Measurements from ENCODE around the gene S100A9. TPM values are rescaled to one million over a fixed set of nuclear protein-coding genes. Genes with fewer than 3 reads are reported as not detected.

S100A9 gene
- total and polyA plus RNA-seq, 8 donors = 17.0 to 1,552 (median 33.6) TPM

GRCh38 chr1:153384958-153385580 lies 27.4 kb downstream of the S100A9 start:
- Histone ChIP-seq H3K9me3 (peaks cover 0 to 14% of the 10 kb centered on the region in 2 donors), H3K4me1 (peaks cover 0 to 42% of the 10 kb centered on the region in 2 donors), H3K36me3 (no peaks in the 10 kb centered on the region), H3K4me3 (no peak overlapping the region), H3K27me3 (no peaks in the 10 kb centered on the region), H3K27ac (peak overlapping the region in 1 of 2 donors; percentile 93)
- no peak for TF ChIP-seq CTCF (IDR thresholded peaks at IDR 0.05)
- DNase-seq (no peak), ATAC-seq (peak; percentile 16)
- intact Hi-C loops (cut with DNase I) = no loop called here

GRCh38 chr1:153386500-153386901 lies 28.8 kb downstream of the S100A9 start:
- no peak for TF ChIP-seq CTCF (IDR thresholded peaks at IDR 0.05)
- Histone ChIP-seq H3K36me3 (no peaks in the 10 kb centered on the region), H3K27ac (peak overlapping the region in 1 of 2 donors; percentile 93), H3K4me1 (peaks cover 0 to 49% of the 10 kb centered on the region in 2 donors), H3K4me3 (no peak overlapping the region), H3K27me3 (peaks cover 0 to 3% of the 10 kb centered on the region in 2 donors), H3K9me3 (peaks cover 0 to 10% of the 10 kb centered on the region in 2 donors)
- ATAC-seq (peak; percentile 71), DNase-seq (peak in 1 of 4 donors; percentile 72)
- intact Hi-C loops (cut with DNase I) = no loop called here

GRCh38 chr1:153387001-153387400 lies 29.3 kb downstream of the S100A9 start:
- H3K9me3 ChIP-seq = peaks cover 0 to 5% of the 10 kb centered on the region in 2 donors
- intact Hi-C loops (cut with DNase I) = no loop called here
- H3K27ac ChIP-seq = peak overlapping the region in 1 of 2 donors; percentile 93
- peaks cover 0 to 54% of the 10 kb centered on the region in 2 donors for H3K4me1 ChIP-seq
- peaks cover 0 to 5% of the 10 kb centered on the region in 2 donors for H3K27me3 ChIP-seq
- ATAC-seq (no peak), DNase-seq (no peak)
- no peak for TF ChIP-seq CTCF (IDR thresholded peaks at IDR 0.05)
- H3K36me3 ChIP-seq = no peaks in the 10 kb centered on the region
- H3K4me3 ChIP-seq = no peak overlapping the region

GRCh38 chr1:153387785-153388184 lies 30.1 kb downstream of the S100A9 start:
- intact Hi-C loops (cut with DNase I) = no loop called here
- H3K4me3 ChIP-seq = no peak overlapping the region
- peaks cover 0 to 5% of the 10 kb centered on the region in 2 donors for H3K27me3 ChIP-seq
- TF ChIP-seq CTCF (IDR thresholded peaks at IDR 0.05) = no peak
- peaks cover 0 to 60% of the 10 kb centered on the region in 2 donors for H3K4me1 ChIP-seq
- no peaks in the 10 kb centered on the region for H3K36me3 ChIP-seq
- ATAC-seq (no peak), DNase-seq (no peak)
- H3K9me3 ChIP-seq = no peaks in the 10 kb centered on the region
- H3K27ac ChIP-seq = peak overlapping the region in 1 of 2 donors; percentile 93

- intact Hi-C loops (cut with DNase I) = no loop called here
- Histone ChIP-seq H3K27me3 (peaks cover 0 to 11% of the 10 kb centered on the region in 2 donors), H3K36me3 (no peaks in the 10 kb centered on the region), H3K9me3 (no peaks in the 10 kb centered on the region), H3K27ac (peak overlapping the region in 1 of 2 donors; percentile 93), H3K4me3 (peak overlapping the region in 1 of 2 donors; percentile 45), H3K4me1 (peaks cover 0 to 71% of the 10 kb centered on the region in 2 donors)
- ATAC-seq = no peak
- DNase-seq = no peak
- TF ChIP-seq CTCF (IDR thresholded peaks at IDR 0.05) = no peak
Measured at GRCh38 chr1:153389401-153389800, 31.7 kb downstream of the S100A9 start.

All from left lung (tissue), 10 donors.